K562 (cell line): ENCODE measurements around the gene ZNF189.

Experiments
- BRCA1 ChIP-seq, 2 experiments: fragments of 450-650 bp in 1 of 2; sonication (generic) in 1 of 2; formaldehyde crosslinking in 1 of 2; IDR thresholded peaks; 2 replicates each; pipeline versions ENCODE4 v1.5.0 to v1.6.1; 2017 to 2020; ENCODE audit warnings: mild to moderate bottlenecking in 1 of 2, missing genetic modification reagents in 1 of 2
- CTCF ChIP-seq, 3 experiments: IDR thresholded peaks in 2 of 3; conservative IDR thresholded peaks in 1 of 3; 2 replicates each; pipeline ENCODE4 v1.5.1; 2011 to 2012; ENCODE audit warnings: low read length in 3 of 3, mild to moderate bottlenecking in 3 of 3, control low read depth in 2 of 3, improper control_type of control experiment in 1 of 3, inconsistent platforms in 1 of 3, low read depth in 1 of 3, mixed read lengths in 1 of 3, moderate library complexity in 1 of 3; ENCODE audit not compliant: insufficient read depth in 2 of 3
- E2F4 ChIP-seq: sonication (generic); formaldehyde crosslinking; IDR thresholded peaks from 2 replicates; pipeline ENCODE4 v1.8.0; 2022; ENCODE audit warnings: mild to moderate bottlenecking, low read depth, missing genetic modification reagents
- FIP1L1 ChIP-seq: fragments of 200-400 bp; formaldehyde crosslinking; IDR thresholded peaks from 2 replicates; pipeline ENCODE4 v1.6.1; 2018; ENCODE audit warnings: mild to moderate bottlenecking, low read depth, low read length; ENCODE audit not compliant: poor library complexity, severe bottlenecking
- NELFE ChIP-seq: IDR thresholded peaks from 2 replicates; pipeline ENCODE4 v1.6.1; 2011; ENCODE audit warnings: mild to moderate bottlenecking; ENCODE audit not compliant: insufficient read depth, insufficient read length
- ZNF583 ChIP-seq: fragments of 250-450 bp; sonication (Bioruptor Pico); IDR thresholded peaks from 2 replicates; pipeline ENCODE4 v1.4.0; 2020
- TF ChIP-seq, protein P1 (sequence below): fragments of 450-650 bp; formaldehyde crosslinking; IDR thresholded peaks from 2 replicates; pipeline ENCODE4 v1.4.0; 2022; ENCODE audit warnings: mild to moderate bottlenecking, moderate library complexity

GRCh38 chr9:101451498-101451897 is 52.8 kb downstream of the ZNF189 start:
- no peak for TF ChIP-seq ZNF583 (CRISPR knock-in tag)
- TF ChIP-seq E2F4: no peak
- no peak for TF ChIP-seq FIP1L1
- no peak for TF ChIP-seq CTCF (IDR thresholded peaks at IDR 0.05 in 2 of 3, conservative IDR thresholded peaks at IDR 0.05 in 1 of 3; ENCODE audit: insufficient read depth in 2 of 3, low read depth in 1 of 3, low read length in 3 of 3)
- TF ChIP-seq, protein P1, sequence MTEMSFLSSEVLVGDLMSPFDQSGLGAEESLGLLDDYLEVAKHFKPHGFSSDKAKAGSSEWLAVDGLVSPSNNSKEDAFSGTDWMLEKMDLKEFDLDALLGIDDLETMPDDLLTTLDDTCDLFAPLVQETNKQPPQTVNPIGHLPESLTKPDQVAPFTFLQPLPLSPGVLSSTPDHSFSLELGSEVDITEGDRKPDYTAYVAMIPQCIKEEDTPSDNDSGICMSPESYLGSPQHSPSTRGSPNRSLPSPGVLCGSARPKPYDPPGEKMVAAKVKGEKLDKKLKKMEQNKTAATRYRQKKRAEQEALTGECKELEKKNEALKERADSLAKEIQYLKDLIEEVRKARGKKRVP (CRISPR knock-in tag): no peak
- TF ChIP-seq BRCA1 (IDR thresholded peaks at IDR 0.05): no peak
- TF ChIP-seq BRCA1 (CRISPR knock-in tag; IDR thresholded peaks at IDR 0.05): no peak
- TF ChIP-seq NELFE: no peak
